ENCODE data around the gene SCN4A.
A peak's percentile ranks its signal among the peaks of the same experiment; 100 is the strongest.
"Not testable (repeated sequence)": the region's sequence is repeated elsewhere in the genome, so short reads cannot be mapped to it uniquely, and the experiment has no call there.

The SCN4A gene

DNA sequence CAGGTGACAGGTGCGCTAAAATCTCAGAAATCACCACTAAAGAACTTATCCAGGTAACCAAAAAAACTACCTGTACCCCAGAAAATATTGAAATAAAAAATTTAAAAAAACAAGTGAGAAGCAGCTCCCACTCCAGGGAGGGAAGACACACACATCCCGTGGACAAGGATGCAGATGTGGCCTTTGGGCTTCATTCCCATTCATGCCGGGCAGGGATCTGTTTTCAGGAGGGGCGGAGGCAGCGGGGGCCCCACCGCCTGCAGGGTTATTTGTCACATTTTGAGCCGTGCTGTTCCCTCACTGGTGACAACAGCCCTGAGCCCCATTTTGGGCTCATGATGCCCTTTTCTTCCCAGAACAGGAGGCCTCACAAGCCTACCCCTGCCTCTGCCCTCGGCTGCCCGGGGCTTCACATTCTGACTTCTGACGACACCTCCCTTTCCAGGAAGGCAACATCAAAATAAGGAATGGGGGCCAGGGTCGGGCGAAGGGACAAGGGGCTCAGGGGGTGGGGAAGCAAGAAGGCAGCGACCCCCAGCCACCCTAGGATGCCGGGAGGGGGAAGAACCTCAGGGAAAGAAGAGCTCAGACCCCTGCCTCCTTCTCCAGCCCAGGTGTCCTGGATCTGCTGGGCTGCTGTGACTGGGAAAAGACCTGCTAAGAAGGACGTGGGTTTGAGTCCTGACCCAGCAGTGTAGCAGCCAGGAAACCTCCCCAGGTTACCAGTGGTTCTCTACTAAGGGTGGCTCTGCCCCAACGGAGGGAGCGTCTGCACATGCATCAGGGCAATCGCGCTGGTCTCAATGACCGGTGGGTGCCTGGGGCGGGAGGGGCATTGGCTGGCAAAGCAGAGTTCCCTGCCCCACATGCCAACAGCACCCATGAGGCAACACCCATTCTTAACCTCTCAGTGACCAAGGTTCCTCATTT is 38.3 kb downstream of the SCN4A start:
- DNase-seq (ENCODE audit: low read depth): no peak

DNA sequence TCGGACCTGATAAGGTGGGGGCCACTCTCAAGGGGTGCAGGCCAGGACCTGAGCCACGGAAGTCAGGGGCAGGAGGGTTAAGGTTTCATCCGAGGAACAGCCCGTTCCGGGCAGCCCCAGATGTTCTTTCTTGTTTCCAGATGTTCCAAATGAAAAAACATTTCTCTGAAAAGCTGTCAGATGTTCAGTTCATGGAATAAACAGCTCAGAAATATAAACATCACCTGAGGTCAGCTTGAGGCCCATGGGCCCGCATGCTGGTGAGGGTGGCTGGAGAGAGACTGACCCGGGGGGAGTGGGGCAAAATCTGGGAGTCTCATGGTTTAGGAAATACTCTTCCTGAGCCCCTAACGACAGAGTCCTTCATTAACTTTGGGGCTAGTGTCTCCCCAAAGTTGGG is 39.1 kb downstream of the SCN4A start:
- no peak for DNase-seq (ENCODE audit: low read depth)

DNA sequence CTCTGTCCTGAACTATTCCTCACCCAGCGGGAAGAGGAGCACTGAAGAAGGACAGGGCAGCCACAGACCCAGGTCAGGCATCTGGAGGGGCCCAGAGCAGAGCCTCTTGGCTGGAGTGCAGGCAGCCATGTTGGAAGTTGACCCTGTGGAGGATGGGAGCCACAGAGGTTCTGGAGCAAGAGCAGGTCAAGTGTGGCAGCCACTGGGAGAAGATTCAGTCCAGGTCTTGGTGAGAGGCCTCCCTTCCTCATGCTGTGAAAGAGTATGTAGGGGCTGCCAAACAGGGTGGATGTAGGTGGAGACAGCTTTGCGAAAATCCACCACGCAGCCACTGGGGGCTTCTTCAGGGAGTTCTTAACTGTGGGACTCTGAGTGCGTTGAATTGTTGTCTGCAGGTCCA is 40.0 kb downstream of the SCN4A start:
- DNase-seq (ENCODE audit: low read depth): no peak

GRCh38 chr17:63931981-63932561 is 40.6 kb downstream of the SCN4A start, which contains the start of gene CD79B:
TSS of gene CD79B (minus strand) at chr17:63932331. CDS start at chr17:63932261, 70 bp downstream.
- no peak for DNase-seq (ENCODE audit: low read depth)

DNA sequence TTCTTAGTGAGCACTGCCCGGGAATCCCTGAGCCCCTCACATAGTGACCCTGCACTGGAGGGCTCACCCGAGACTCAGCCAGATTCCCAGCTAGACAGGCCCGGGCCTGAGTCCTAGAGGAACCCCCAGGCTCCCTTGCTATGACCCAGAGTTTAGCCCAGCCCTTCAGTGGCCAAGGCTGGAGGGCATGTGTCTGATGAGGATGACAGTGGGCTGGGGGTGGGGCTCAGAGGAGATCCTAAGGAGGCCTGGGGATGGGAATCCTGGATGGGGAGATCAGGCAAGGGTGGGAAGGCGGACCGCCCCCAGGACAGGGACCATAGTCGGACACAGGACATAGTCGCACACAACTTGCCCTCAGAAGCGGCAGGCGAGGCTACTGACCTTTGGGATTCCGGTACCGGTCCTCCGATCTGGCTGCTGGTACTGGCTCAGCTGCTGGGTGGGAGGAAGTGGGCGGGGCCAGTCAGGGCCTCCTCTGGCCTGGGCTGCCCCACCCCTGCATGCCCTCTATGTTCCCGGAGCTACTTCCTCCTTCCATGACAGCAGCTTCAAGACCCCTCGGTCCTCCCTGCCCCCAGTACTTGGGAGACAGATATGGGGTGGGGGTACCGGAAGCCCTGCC is 41.7 kb downstream of the SCN4A start:
- DNase-seq (ENCODE audit: low read depth): peak; percentile 35

DNA sequence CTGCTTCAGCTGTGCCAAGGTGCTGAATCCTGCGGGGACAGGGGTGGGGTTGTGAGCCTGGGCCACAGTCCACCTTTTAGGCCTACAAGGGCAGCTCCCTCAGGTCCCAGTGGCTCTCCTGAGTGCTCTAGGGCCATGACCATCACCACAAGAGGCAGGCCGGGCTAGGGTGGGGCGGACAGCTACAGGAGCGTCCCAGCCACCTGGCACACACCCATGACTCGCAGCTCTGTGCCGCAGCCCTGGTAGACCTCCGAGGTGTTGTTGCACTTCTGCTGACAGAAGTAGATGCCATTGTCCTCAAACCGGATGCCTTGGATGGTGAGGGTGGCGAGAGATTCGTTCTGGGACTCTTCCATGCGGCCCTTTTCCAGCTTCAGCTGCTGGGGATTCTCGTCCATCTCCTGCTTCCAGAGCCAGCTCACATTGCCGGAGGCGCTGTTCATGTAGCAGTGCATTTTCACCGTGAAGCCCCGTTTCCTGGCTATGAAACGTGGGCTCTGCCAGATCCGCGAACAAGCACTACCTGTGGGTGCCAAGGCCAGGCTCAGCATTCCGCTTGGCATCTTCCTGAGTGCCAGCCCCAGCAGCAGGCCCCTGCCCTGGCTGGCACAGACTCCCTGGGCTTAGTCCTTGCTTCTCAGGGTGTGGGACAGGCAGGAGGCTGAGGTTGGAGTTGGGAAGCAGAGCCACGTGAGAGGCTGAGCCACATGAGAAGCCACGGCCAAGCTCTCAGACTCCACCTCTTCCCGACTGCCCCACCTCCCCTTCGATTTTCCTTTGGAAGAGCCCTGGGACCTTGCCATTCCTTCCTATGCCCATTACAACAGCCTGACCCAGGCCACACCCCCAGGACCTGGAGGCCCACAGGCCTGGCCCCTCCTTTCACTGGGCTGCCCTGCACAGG is 42.6 kb downstream of the SCN4A start:
- DNase-seq (ENCODE audit: low read depth): no peak

GRCh38 chr17:63928966-63929695 is 43.6 kb downstream of the SCN4A start:
- no peak for DNase-seq (ENCODE audit: low read depth)

GRCh38 chr17:63928172-63928666 is 44.5 kb downstream of the SCN4A start:
- no peak for DNase-seq (ENCODE audit: low read depth)

DNA sequence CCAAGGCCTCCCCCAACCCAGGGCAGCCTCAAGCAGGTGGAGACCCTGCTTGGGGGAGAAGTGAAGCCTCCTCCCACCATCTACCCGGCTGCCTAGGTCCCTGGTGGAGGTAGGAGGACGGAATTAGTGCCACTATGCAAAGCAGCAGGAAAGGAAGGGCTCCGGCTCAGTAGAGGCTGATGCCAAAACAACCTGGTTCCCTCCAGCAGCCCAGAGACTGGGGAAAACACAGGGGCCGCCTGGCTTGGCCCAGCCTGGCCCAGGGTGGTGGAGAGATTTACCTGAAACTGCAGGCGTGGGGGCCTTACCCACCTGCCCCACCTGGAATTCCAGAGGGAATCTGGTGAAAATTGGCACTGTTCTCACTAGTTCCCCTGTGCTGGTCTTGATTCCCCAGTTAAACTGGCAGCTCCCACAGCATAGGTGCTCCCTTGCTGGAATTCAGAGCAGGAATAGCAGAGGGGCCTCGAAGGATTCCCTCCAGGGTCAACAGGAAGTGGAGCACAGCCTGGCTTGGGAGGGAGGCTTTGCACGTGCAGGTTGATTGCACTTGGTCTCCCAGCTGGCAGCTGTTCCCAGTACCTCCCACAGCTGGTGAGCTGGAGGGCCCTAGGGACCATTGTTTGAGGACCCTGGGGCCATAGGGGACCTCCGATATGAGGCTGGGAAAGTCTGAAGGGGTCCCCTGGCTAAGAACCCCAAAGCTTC is 45.1 kb downstream of the SCN4A start:
- DNase-seq (ENCODE audit: low read depth): no peak

GRCh38 chr17:63926164-63926563 is 46.6 kb downstream of the SCN4A start:
- no peak for DNase-seq (ENCODE audit: low read depth)

GRCh38 chr17:63925615-63926014 is 47.1 kb downstream of the SCN4A start:
- no peak for DNase-seq (ENCODE audit: low read depth)

GRCh38 chr17:63922402-63922801 is 50.3 kb downstream of the SCN4A start:
- not testable (repeated sequence) for DNase-seq (ENCODE audit: low read depth)

GRCh38 chr17:63920779-63921178 is 51.9 kb downstream of the SCN4A start:
- not testable (repeated sequence) for DNase-seq (ENCODE audit: low read depth)

DNA sequence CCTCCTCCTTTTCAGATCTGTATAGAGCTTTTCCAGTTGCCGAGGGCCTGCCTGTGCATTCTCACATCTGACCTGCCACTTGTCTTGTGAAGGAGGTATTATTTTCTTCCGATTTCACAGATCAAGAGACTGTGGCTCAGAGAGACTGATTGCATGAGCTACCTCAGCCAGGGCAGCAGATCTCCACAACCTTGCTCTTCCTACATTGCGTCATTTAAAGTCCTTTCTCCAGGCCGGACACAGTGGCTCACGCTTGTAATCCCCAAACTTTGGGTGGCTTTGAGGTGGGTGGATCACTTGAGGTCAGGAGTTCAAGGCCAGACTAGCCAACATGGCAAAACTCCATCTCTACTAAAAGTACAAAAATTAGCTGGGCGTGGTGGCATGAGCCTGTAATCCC is 52.7 kb downstream of the SCN4A start:
- not testable (repeated sequence) for DNase-seq (ENCODE audit: low read depth)

- DNase-seq (ENCODE audit: low read depth): peak; percentile 39
Measured at GRCh38 chr17:63919311-63919723, 53.4 kb downstream of the SCN4A start.

GRCh38 chr17:63918789-63919305 is 53.9 kb downstream of the SCN4A start, which contains the start of gene GH1:
TSS of gene GH1 (minus strand) at chr17:63918839. CDS start at chr17:63918776, 63 bp downstream.
- DNase-seq (ENCODE audit: low read depth): not testable (repeated sequence)

DNA sequence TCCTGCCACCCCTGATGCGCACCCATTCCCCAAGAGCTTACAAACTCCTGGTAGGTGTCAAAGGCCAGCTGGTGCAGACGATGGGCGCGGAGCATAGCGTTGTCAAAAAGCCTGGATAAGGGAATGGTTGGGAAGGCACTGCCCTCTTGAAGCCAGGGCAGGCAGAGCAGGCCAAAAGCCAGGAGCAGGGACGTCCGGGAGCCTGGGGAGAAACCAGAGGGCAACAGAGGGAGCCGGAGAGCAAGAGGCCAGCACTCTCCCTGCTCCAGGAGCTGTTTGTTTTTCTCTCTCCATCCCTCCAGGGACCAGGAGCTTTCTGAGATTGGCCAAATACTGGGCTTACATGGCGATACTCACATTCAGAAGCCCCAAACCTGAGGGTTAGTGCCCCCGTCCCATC is 54.4 kb downstream of the SCN4A start:
- DNase-seq (ENCODE audit: low read depth): no peak

- DNase-seq (ENCODE audit: low read depth): no peak
Measured at GRCh38 chr17:63917646-63918045, 55.1 kb downstream of the SCN4A start.

DNA sequence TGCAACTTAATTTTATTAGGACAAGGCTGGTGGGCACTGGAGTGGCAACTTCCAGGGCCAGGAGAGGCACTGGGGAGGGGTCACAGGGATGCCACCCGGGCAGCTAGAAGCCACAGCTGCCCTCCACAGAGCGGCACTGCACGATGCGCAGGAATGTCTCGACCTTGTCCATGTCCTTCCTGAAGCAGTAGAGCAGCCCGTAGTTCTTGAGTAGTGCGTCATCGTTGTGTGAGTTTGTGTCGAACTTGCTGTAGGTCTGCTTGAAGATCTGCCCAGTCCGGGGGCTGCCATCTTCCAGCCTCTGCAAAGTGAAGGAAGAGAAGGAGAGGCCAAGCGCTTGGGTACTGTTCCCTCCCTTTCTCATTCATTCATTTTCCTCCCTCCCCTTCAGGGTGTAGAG is 55.5 kb downstream of the SCN4A start:
- not testable (repeated sequence) for DNase-seq (ENCODE audit: low read depth)
